Stimulated activated CD8-positive, alpha-beta memory T cell treated with anti-CD3 and anti-CD28 coated beads, Interleukin-7, amount 100 ng/mL, for 48 hours (primary cell): ENCODE results near the gene RHPN2.
A peak's percentile ranks its signal among the peaks of the same experiment; 100 is the strongest.
"Not testable (repeated sequence)": the region's sequence is repeated elsewhere in the genome, so short reads cannot be mapped to it uniquely, and the experiment has no call there.

Experiments used
- DNase-seq, 2 donors: peaks; one replicate each; pipeline ENCODE4 v3.0.0-alpha.2; 2020; ENCODE audit warnings: low read depth in 1 of 2; ENCODE audit errors: extremely low read depth in 1 of 2

Gene RHPN2

DNA sequence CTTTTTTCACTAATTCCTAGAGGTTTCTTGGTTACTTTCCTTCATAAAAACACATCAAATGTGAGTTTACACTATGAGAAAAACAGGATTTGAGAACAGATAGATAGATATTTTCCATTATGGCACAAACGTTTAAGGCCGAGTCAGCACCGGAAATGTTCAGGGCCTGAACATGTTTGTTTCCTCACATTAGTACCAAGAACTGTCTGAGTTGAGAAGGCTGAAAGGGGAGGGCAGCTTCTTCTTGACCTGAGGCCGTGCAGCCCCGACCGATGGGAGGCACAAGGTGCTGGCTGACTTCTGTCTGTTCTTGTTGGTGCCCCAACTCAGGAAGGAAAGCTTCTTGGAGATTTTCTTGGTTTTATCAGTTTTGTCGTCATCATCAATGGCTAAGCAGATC lies 84.9 kb downstream of the RHPN2 start:
- DNase-seq = not testable (repeated sequence)

DNA sequence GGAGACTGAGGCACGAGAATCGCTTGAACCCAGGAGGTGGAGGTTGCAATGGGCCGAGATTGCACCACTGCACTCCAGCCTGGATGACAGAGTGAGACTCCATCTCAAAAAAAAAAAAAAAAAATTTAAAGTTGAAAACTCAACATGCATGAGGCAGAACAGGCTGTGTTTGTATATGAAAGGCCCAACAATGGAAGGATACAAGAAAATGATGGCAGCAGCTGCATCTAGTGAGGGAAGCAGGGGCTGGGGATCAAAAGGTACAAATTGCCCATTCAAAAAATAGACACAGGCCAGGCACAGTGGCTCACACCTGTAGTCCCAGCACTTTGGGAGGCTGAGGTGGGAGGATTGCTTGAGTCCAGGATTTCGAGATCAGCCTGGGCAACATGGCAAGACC lies 86.9 kb downstream of the RHPN2 start:
- not testable (repeated sequence) for DNase-seq

DNA sequence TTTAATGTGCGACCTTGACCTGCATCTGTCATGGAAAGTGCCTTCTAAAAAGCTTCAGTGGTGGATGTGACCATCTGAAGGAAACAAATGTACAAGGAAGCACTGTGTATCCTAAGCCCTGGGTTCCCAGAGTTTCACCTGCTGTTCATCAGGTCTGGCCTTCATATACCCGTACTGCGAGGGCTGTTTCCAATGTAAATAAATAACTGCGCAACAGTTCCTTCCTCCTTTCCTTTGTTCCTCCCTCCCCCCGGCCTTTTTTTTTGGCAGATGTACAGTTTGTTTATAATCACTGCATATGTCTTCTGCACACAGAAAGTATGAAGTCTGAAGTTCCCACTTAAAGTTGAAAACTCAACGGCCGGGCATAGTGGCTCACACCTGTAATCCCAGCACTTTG lies 87.4 kb downstream of the RHPN2 start:
- no peak for DNase-seq

DNA sequence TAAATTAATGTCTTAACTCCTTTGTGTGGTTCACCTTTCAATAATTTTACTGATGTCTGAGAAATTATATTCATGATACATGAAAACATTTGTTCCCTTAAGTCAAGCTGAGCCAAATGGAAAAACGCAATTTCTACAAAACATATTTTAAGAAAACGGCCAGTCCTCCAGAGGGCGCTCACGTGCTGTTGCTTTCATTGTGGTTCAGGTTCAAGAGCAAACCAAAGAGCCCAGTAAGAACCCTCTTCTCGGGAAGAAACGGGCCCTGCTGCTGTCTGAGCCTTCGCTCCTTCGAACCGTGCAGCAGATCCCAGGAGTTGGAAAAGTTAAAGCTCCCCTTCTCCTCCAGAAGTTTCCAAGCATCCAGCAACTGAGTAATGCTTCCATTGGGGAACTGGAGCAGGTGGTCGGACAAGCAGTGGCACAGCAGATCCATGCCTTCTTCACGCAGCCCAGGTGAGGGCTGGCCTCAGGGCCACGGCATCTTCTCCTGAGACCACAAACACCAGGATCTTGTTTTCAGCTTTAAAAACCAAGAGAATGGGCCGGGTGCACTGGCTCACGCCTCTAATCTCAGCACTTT lies 88.4 kb downstream of the RHPN2 start:
- peak; percentile 9 to 47 for DNase-seq

DNA sequence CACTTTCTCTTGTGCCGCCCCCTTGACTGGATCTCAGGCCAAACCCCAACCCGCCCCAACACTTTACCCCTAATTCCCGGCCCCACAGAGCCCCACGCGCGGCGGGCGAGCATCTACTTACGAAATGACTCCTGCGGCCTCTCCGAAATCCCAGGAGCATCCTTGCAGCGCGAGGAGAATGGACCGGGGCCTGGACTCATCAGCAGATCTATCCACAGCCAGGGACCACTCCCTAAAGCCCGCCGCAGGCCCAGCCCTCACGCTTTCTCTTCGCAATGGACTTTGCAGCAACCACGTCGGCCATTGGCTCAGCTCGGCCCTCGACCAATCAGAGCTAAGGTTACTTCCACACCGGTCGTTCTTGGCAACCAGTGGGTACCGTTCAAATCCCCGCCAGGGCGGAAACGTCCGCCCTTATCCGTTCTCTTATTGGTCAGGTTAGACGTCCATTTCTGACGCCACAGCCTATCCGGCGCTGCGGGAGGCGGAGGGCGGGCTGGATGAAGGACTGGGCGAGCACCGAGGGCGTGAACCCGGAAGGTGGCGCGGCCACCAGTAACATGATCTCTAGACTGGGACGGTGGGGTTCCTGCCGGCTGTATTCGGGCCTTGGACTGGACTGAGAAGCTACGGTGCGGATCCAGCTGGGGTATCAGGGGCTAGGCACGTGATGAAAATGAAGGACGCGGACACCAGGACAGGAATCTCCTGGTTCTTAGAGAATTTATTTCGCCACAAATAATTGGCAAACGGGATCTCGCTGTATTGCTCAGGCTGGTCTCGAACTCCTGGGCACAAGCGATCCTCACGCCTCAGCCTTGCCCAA lies 92.8 kb downstream of the RHPN2 start, which contains the start of the genes CEP89 and FAAP24:
Gene CEP89 (minus strand): TSS at position 244 of the 826 bp plus-strand sequence. CDS start 84 bp downstream, at position 160.
Gene FAAP24 (plus strand): TSS at position 528 of the 826 bp plus-strand sequence. CDS start 955 bp downstream, outside the sequence.
- DNase-seq = peak; percentile 94 to 97

DNA sequence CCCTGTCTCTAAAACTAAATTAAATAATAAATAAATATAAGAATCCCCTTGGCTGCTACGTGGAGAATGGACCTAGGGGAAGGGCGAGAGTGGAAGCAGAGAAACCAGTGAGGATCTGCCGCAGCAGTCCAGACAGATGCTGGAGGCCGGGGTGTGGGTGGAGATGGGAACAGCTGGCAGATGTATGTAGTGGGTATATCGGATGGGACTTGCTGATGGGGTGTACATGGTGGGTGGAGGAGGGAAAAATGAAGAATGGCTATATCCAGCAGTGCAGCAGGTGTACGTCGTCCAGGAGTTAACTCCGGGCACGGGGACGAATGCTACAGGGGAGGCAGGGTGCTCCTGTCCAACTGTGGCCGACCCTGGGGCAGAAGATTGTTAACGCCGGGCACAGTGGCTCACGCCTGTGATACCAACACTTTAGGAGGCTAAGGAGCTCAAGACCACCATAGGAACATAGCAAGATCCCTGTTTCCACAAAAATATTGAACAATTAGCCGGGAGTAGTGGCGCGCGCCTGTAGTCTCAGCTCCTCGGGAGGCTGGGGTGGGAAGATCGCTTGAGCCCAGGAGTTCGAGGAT lies 93.6 kb downstream of the RHPN2 start:
- no peak for DNase-seq

DNA sequence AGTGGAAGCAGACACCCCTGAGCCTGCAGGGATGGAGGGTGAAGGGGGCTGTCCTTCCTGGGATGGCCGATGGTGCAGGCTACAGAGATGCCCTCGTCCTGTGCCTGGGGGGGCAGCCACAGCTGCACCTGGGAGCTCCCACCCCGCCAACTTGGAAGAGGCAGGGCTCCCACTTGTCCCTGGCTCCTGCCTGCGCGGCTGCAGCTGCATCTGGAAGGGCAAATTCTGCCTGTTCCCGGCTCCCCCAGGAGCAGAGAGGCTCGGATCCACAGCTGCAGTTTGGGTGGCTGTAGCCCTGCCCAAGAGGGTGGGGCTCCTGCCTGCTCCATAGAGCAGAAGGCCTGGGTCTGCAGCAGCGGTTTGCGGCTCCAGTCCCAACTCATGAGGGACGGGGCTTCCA lies 95.1 kb downstream of the RHPN2 start:
- DNase-seq = no peak

DNA sequence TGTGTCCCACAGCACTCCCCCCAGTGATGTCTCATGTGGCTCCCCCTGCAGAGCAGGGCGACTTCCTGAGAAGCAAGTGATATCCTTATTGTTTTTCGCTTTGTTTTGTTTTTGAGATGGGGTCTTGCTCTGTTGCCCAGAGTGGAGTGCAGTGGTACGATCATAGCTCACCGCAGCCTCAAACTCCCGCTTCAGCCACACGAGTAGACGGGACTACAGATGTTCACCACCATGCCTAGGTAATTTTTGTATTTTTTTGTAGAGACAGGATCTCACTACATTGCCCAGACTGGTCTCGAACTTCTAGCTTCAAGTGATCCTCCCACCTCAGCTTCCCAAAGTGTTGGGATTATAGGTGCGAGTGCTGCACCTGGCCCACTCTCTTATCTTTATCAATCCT lies 97.9 kb downstream of the RHPN2 start:
- no peak for DNase-seq

DNA sequence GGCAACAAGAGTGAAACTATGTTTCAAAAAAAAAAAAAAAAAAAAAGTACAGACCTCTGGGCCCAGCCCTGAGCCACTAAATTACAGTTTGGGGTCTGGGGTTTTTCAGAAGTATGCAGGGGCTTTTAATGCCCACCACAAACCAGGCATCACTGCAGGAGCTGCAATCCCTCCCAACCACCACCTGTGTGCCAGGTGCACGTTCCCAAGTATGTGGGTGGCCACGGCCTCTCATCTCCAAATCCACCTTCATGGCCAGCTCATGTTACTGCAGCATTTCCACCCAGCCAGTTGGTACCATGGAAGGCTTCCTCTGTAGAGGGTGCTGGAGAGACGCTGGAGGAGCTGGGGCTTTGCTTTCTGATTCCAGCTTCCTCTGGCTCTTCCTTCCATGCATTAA lies 119.4 kb downstream of the RHPN2 start:
- DNase-seq = no peak

DNA sequence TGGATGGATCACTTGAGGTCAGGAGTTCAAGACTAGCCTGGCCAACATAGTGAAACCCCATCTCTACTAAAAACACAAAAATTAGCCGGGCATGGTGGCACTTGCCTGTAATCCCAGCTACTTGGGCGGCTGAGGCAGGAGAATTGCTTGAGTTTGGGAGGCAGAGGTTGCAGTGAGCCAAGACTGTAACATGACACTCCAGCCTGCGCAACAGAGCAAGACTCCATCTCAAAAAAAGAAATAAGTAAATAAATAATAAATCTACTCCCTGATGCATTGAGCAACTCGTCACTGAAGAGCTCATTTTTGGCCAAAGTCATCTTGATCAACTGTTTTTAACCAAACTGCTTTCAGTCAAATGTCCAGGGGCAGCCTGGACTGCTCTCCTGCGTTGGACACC lies 123.4 kb downstream of the RHPN2 start:
- not testable (repeated sequence) for DNase-seq

DNA sequence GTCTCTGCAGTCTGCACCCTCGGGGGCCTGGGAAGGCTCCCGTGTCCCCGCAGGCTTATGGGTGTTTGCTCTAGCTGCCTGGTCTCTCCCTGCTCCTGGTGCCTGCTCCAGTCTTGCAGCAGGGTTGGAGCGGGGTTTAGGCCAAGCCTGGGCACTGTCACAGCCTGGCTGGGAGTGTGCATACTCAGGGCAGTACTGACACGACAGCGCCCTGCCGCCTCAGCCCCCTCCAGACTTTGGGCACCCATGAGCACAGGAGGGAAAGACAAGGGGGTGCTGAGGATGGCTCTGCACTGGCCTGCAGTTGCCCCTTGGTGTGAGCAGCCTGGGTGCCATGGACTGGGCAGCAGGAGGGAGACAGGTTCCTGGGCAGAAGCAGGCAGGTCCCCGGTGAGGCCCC lies 128.6 kb downstream of the RHPN2 start:
- no peak for DNase-seq

DNA sequence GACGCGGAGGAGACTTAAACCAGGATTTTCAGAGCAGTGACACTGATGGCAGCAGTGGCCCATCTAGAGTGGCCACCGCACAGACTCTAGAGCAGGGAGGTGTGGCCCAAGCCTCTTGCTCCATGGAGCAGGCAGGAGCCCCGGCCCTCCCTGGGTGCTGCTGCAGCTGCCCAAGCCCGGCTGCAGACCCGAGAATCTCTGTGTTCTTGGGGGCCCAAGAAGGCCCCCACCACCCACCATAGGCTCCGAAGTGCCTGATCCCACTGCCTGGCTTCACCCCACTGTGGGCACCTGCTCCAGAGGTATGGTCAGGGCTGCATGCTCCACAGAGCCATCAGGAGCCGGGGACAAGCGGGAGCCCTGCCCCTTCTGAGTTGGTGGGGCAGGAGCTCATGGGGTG lies 129.1 kb downstream of the RHPN2 start:
- DNase-seq = no peak

DNA sequence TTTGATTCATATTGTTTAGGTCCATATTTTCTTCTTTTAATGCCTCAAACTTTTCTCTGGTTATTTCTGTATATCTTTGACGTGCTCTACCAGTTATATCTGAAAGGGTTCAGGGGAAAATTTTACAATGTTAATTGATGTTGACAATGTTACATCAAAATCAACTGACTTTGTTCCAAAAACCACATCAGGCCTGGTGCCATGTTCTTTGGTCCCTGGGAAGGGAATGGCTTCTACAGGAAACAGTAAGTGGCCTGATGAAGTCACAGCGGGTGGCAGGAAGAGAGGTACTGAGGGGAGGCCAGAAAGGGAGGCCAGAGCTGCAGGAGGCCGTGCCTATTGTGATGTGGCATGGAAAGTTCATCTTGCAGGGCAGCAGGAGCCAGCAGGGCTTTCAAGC lies 131.1 kb downstream of the RHPN2 start:
- no peak for DNase-seq

DNA sequence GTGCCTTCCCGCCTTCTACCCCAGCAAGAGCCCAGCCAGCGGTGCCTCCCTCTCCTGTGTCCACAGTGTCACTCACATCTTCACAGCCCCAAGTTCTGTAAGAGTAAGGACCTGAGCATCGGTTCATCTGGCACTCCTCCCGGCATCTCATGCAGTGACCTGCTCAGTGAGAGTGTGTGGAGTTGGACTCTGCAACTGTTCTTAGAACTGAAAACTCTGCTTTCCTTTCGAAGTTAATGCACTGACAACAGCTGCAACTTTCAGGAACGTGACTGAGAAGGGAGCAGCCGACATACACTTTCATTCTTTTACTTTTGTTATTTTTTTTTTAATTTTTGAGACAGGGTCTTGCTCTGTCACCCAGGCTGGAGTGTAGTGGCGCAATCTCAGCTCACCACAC lies 134.1 kb downstream of the RHPN2 start:
- no peak for DNase-seq

DNA sequence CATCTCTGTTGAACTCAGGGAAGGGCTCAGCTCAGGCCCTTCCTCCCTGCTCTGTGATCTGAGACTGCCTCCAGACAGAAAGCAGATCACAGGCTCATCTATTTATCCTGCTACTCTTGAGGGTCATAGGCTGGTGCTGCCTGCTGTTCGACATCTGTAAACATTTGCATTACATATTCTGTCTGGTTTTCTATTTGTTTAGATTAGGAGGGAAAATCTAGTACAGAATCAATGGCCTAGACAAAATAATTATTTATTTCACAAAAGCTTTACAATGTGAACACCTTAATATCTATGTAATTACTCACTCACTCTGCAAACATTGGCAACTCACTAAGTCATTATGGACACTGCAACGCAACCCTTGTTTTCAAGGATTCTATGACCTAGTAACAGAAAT lies 135.9 kb downstream of the RHPN2 start:
- no peak for DNase-seq
